GM23338 (cell line): ENCODE results near the gene PPP2CA. TPM values are rescaled to one million over a fixed set of nuclear protein-coding genes. Genes with fewer than 3 reads are reported as not detected.

ENCODE experiments used
- ATAC-seq: fragments of 200-7000 bp; cut with Tn5 transposase; 3 replicates; pipeline ENCODE4 v1.9.1; 2020
- DNase-seq: peaks from one replicate; pipeline ENCODE4 v3.0.0-alpha.2; 2015; ENCODE audit warnings: low spot score
- H2AFZ ChIP-seq: fragments of 200-600 bp; sonication (generic); 2 replicates; pipeline ENCODE4 v1.8.0; 2016; ENCODE audit warnings: antibody characterized with exemption, mild to moderate bottlenecking, moderate library complexity
- H3F3A ChIP-seq: fragments of 200-600 bp; sonication (generic); replicated peaks from 2 replicates; pipeline ENCODE4 v1.8.0; 2017; ENCODE audit warnings: antibody characterized with exemption, mixed run types, low read depth
- H3K27ac ChIP-seq: fragments of 200-600 bp; sonication (generic); 2 replicates; pipeline ENCODE4 v1.6.1; 2016; ENCODE audit warnings: low read depth
- H3K27me3 ChIP-seq: fragments of 200-600 bp; sonication (generic); 2 replicates; pipeline ENCODE4 v1.8.0; 2016; ENCODE audit warnings: mild to moderate bottlenecking, mixed run types, moderate library complexity; ENCODE audit not compliant: insufficient read depth
- H3K36me3 ChIP-seq: fragments of 200-600 bp; sonication (generic); 2 replicates; pipeline ENCODE4 v1.8.0; 2016; ENCODE audit warnings: mild to moderate bottlenecking; ENCODE audit not compliant: insufficient read depth
- H3K4me1 ChIP-seq: fragments of 200-600 bp; sonication (generic); 2 replicates; pipeline ENCODE4 v1.8.0; 2016; ENCODE audit warnings: mild to moderate bottlenecking, moderate library complexity; ENCODE audit not compliant: insufficient read depth
- H3K4me2 ChIP-seq: fragments of 200-600 bp; sonication (generic); 2 replicates; pipeline ENCODE4 v1.7.1; 2017; ENCODE audit warnings: mixed run types
- H3K4me3 ChIP-seq: fragments of 200-600 bp; sonication (generic); 2 replicates; pipeline ENCODE4 v1.6.1; 2016; ENCODE audit warnings: mixed run types
- H3K79me2 ChIP-seq: fragments of 200-600 bp; sonication (generic); replicated peaks from 2 replicates; pipeline ENCODE4 v1.8.0; 2017; ENCODE audit warnings: mild to moderate bottlenecking; ENCODE audit not compliant: insufficient read depth
- H3K9me2 ChIP-seq: fragments of 200-600 bp; sonication (generic); 2 replicates; pipeline ENCODE4 v1.8.0; 2017; ENCODE audit not compliant: insufficient read depth
- H4K20me1 ChIP-seq: fragments of 200-600 bp; sonication (generic); replicated peaks from 2 replicates; pipeline ENCODE4 v1.8.0; 2017; ENCODE audit warnings: mild to moderate bottlenecking; ENCODE audit not compliant: insufficient read depth
- H3K27ac Mint-ChIP-seq: 2 replicates; pipeline ENCODE4 v1.8.0; 2020; ENCODE audit warnings: inconsistent platforms, mild to moderate bottlenecking, moderate library complexity, mixed read lengths
- H3K27me3 Mint-ChIP-seq: 3 replicates; pipeline ENCODE4 v1.8.0; 2022; ENCODE audit warnings: low read depth, mild to moderate bottlenecking, moderate library complexity, mixed read lengths, inconsistent platforms; ENCODE audit not compliant: insufficient read depth, poor library complexity
- H3K36me3 Mint-ChIP-seq: 3 replicates; pipeline ENCODE4 v1.8.0; 2021; ENCODE audit warnings: low read depth, mild to moderate bottlenecking, inconsistent platforms, moderate library complexity, mixed read lengths
- H3K4me1 Mint-ChIP-seq: 3 replicates; pipeline ENCODE4 v1.8.0; 2020; ENCODE audit warnings: mild to moderate bottlenecking, inconsistent platforms, mixed read lengths
- H3K4me3 Mint-ChIP-seq: 3 replicates; pipeline ENCODE4 v1.8.0; 2021; ENCODE audit warnings: moderate library complexity, mild to moderate bottlenecking, inconsistent platforms, mixed read lengths
- H3K9me3 Mint-ChIP-seq: 3 replicates; pipeline ENCODE4 v1.8.0; 2020; ENCODE audit warnings: moderate library complexity, mild to moderate bottlenecking, inconsistent platforms, mixed read lengths
- CREB1 ChIP-seq: fragments of 250-450 bp; sonication (Bioruptor Pico); IDR thresholded peaks from 2 replicates; pipeline ENCODE4 v1.5.0; 2020; ENCODE audit warnings: low read depth, mild to moderate bottlenecking, moderate library complexity
- ETS1 ChIP-seq: IDR thresholded peaks from 2 replicates; pipeline ENCODE4 v1.6.1; 2016; ENCODE audit warnings: antibody characterized with exemption
- EZH2 ChIP-seq: fragments of 200-600 bp; sonication (generic); IDR thresholded peaks from one replicate; pipeline ENCODE4 v1.8.0; 2017; ENCODE audit warnings: antibody characterized with exemption, mild to moderate bottlenecking, low read depth; ENCODE audit not compliant: unreplicated experiment
- EZH2phosphoT487 ChIP-seq: fragments of 200-600 bp; sonication (generic); IDR thresholded peaks from one replicate; pipeline ENCODE4 v1.8.1; 2018; ENCODE audit warnings: antibody characterized with exemption; ENCODE audit not compliant: unreplicated experiment
- JUNB ChIP-seq: IDR thresholded peaks from one replicate; pipeline ENCODE4 v1.6.1; 2016; ENCODE audit warnings: antibody characterized with exemption; ENCODE audit not compliant: unreplicated experiment
- NANOG ChIP-seq: IDR thresholded peaks from 2 replicates; pipeline ENCODE4 v1.6.1; 2016; ENCODE audit warnings: antibody characterized with exemption, borderline replicate concordance
- POLR2AphosphoS5 ChIP-seq: IDR thresholded peaks from 2 replicates; pipeline ENCODE4 v1.6.1; 2016; ENCODE audit warnings: antibody characterized with exemption, low read depth
- REST ChIP-seq: IDR thresholded peaks from one replicate; pipeline ENCODE4 v1.6.1; 2018; ENCODE audit warnings: antibody characterized with exemption; ENCODE audit not compliant: unreplicated experiment
- STAT1 ChIP-seq: IDR thresholded peaks from one replicate; pipeline ENCODE4 v1.6.1; 2016; ENCODE audit warnings: antibody characterized with exemption; ENCODE audit not compliant: unreplicated experiment
- ZNF114 ChIP-seq: fragments of 250-450 bp; sonication (Bioruptor Pico); IDR thresholded peaks from 2 replicates; pipeline ENCODE4 v1.5.0; 2020; ENCODE audit warnings: mild to moderate bottlenecking, moderate library complexity
- ZNF331 ChIP-seq: fragments of 250-450 bp; sonication (Bioruptor Pico); IDR thresholded peaks from 2 replicates; pipeline ENCODE4 v1.5.0; 2020; ENCODE audit warnings: low read depth, mild to moderate bottlenecking, moderate library complexity
- ZNF462 ChIP-seq: fragments of 250-450 bp; sonication (Bioruptor Pico); IDR thresholded peaks from 2 replicates; pipeline ENCODE4 v1.5.0; 2020; ENCODE audit warnings: mild to moderate bottlenecking, moderate library complexity
- polyA plus RNA-seq: library from polyadenylated mRNA; unstranded; fragments of >200 nt; fragmentation: Nextera tagmentation; extraction: Ambion mirVana; gene quantifications from 2 replicates; pipeline ENCODE4 v1.2.1, GENCODE V29; 2016
- total RNA-seq: library from RNA; depleted of rRNA; stranded (reverse); fragments of >200 nt; shearing (Covaris generic); gene quantifications from 2 replicates; pipeline ENCODE4 v1.2.3, GENCODE V29; 2014

Gene PPP2CA
- total and polyA plus RNA-seq, 2 experiments from 2014 or later = 131 to 316 TPM

GRCh38 chr5:134236318-134236717 lies 10.4 kb upstream of the PPP2CA start (continued):
- TF ChIP-seq ZNF462 = no peak
- no peak for TF ChIP-seq JUNB
- no peak for TF ChIP-seq POLR2AphosphoS5
- TF ChIP-seq ZNF331 (CRISPR knock-in tag) = no peak
- TF ChIP-seq CREB1 (CRISPR knock-in tag) = no peak
- TF ChIP-seq EZH2phosphoT487 = no peak
- no peak for TF ChIP-seq NANOG
- no peak for TF ChIP-seq EZH2
- no peak for TF ChIP-seq ETS1
- TF ChIP-seq ZNF114 = no peak

GRCh38 chr5:134228624-134229023 lies 2.8 kb upstream of the PPP2CA start:
- H3K27me3 Mint-ChIP-seq = peaks cover 13% of the 10 kb centered on the region
- H3K27ac ChIP-seq = no peak overlapping the region
- peaks cover 26% of the 10 kb centered on the region for H3K79me2 ChIP-seq
- H3K36me3 ChIP-seq = no peaks in the 10 kb centered on the region
- no peak overlapping the region for H3K4me2 ChIP-seq
- no peak for DNase-seq
- peaks cover 13% of the 10 kb centered on the region for H3K4me1 ChIP-seq
- H3K9me2 ChIP-seq = no peaks in the 10 kb centered on the region
- peaks cover 17% of the 10 kb centered on the region for H3K4me1 Mint-ChIP-seq
- no peaks in the 10 kb centered on the region; the same call in 2 of the 3 replicates for H3K9me3 Mint-ChIP-seq
- H2AFZ ChIP-seq = no peak overlapping the region
- H3K36me3 Mint-ChIP-seq = peaks cover 17% of the 10 kb centered on the region
- no peaks in the 10 kb centered on the region for H3K27me3 ChIP-seq
- TF ChIP-seq REST (no peak), ZNF114 (no peak), ETS1 (no peak), POLR2AphosphoS5 (no peak), NANOG (no peak), ZNF331 (CRISPR knock-in tag) (no peak), JUNB (no peak), EZH2 (no peak), STAT1 (no peak)
- H3K27ac Mint-ChIP-seq = no peak overlapping the region
- no peaks in the 10 kb centered on the region; the same call in 1 of the 2 replicates for H3F3A ChIP-seq
- H3K4me3 Mint-ChIP-seq = no peak overlapping the region
- ATAC-seq = no peak
- peaks cover 16% of the 10 kb centered on the region for H4K20me1 ChIP-seq
- no peak overlapping the region for H3K4me3 ChIP-seq
